Activated B cell treated with CpG ODN at 0.5 μM for 24 hours (primary cell): ENCODE results near the gene TMEM87B. TPM values are rescaled to one million over a fixed set of nuclear protein-coding genes. Genes with fewer than 3 reads are reported as not detected.

Source experiments
- ATAC-seq: fragments of 200-7000 bp; cut with Tn5 transposase; one replicate; pipeline ENCODE4 v1.10.0; 2021; ENCODE audit warnings: low read depth, mild to moderate bottlenecking, moderate library complexity
- CTCF ChIA-PET: fragments of 350-600 bp; sonication (Branson Sonifier 250); formaldehyde crosslinking; loops from one replicate; lab custom pipeline; 2021; ENCODE audit warnings: antibody characterized with exemption; lab: Charles Lee
- POLR2A ChIA-PET: fragments of 350-600 bp; sonication (Branson Sonifier 250); formaldehyde crosslinking; loops from one replicate; lab custom pipeline; 2021; ENCODE audit warnings: antibody characterized with exemption; lab: Charles Lee
- DNase-seq: peaks from one replicate; pipeline ENCODE4 v3.0.0; 2022
- H3K27ac Mint-ChIP-seq: one replicate; pipeline ENCODE4 v1.8.0; 2020; ENCODE audit warnings: mixed read lengths
- H3K27me3 Mint-ChIP-seq: one replicate; pipeline ENCODE4 v1.8.0; 2021; ENCODE audit warnings: mixed read lengths
- H3K36me3 Mint-ChIP-seq: one replicate; pipeline ENCODE4 v1.8.0; 2021; ENCODE audit warnings: low read depth, mixed read lengths
- H3K4me1 Mint-ChIP-seq: one replicate; pipeline ENCODE4 v1.8.0; 2021; ENCODE audit warnings: mixed read lengths
- H3K4me3 Mint-ChIP-seq: one replicate; pipeline ENCODE4 v1.8.0; 2020; ENCODE audit warnings: mild to moderate bottlenecking, mixed read lengths
- H3K9me3 Mint-ChIP-seq: one replicate; pipeline ENCODE4 v1.8.0; 2020; ENCODE audit warnings: mixed read lengths
- CTCF ChIP-seq: fragments of 200-600 bp; IDR thresholded peaks from one replicate; pipeline ENCODE4 v1.8.0; 2022; ENCODE audit warnings: antibody characterized with exemption, mild to moderate bottlenecking
- intact Hi-C: fragments of 100-400 bp; cut with micrococcal nuclease; formaldehyde crosslinking; loops from one replicate; pipeline ENCODE4 v1.15.1; 2024
- total RNA-seq: library from RNA; stranded (reverse); gene quantifications from 2 replicates; pipeline ENCODE4 v1.2.3, GENCODE V29; 2022

The TMEM87B gene
- total RNA-seq, 1 donor from 2014 or later: 19.8 TPM

GRCh38 chr2:112165296-112165695 is 110.2 kb downstream of the TMEM87B start:
- POLR2A ChIA-PET: no interaction called here
- DNase-seq (no peak), ATAC-seq (no peak)
- peaks cover 2% of the 10 kb centered on the region for H3K9me3 Mint-ChIP-seq
- CTCF ChIA-PET: no interaction called here
- intact Hi-C loops: no loop called here
- no peak overlapping the region for H3K4me3 Mint-ChIP-seq
- H3K36me3 Mint-ChIP-seq: no peaks in the 10 kb centered on the region
- TF ChIP-seq CTCF: no peak
- H3K27ac Mint-ChIP-seq: no peak overlapping the region
- H3K4me1 Mint-ChIP-seq: peaks cover 1% of the 10 kb centered on the region
- no peaks in the 10 kb centered on the region for H3K27me3 Mint-ChIP-seq

GRCh38 chr2:112166806-112167499 is 111.9 kb downstream of the TMEM87B start:
- intact Hi-C loops: no loop called here
- Mint-ChIP-seq H3K27me3 (no peaks in the 10 kb centered on the region), H3K27ac (no peak overlapping the region), H3K4me3 (no peak overlapping the region), H3K4me1 (no peaks in the 10 kb centered on the region), H3K9me3 (no peaks in the 10 kb centered on the region), H3K36me3 (no peaks in the 10 kb centered on the region)
- no peak for DNase-seq
- ChIA-PET POLR2A (no interaction called here), CTCF (no interaction called here)
- no peak for TF ChIP-seq CTCF
- no peak for ATAC-seq

GRCh38 chr2:112168422-112169124 is 113.5 kb downstream of the TMEM87B start:
- Mint-ChIP-seq H3K9me3 (no peaks in the 10 kb centered on the region), H3K4me3 (no peak overlapping the region), H3K27ac (no peak overlapping the region), H3K27me3 (no peaks in the 10 kb centered on the region), H3K36me3 (no peaks in the 10 kb centered on the region), H3K4me1 (no peaks in the 10 kb centered on the region)
- POLR2A ChIA-PET: no interaction called here
- ATAC-seq (no peak), DNase-seq (no peak)
- intact Hi-C loops: no loop called here
- CTCF ChIA-PET: no interaction called here
- no peak for TF ChIP-seq CTCF

Other genes with a start within 250 kb of the TMEM87B start
- gene ANAPC1, start 171.1 kb upstream of the TMEM87B start, total RNA-seq: 74.0 and 88.1 TPM in 2 replicates
- gene MERTK, start 156.7 kb upstream of the TMEM87B start, total RNA-seq: 0.22 TPM in 1 of 2 replicates, not detected in the other
- 0.31 and 0.71 TPM in 2 replicates for gene FBLN7, start 83.1 kb downstream of the TMEM87B start, total RNA-seq
- 17.2 and 25.7 TPM in 2 replicates for gene ZC3H8, start 199.8 kb downstream of the TMEM87B start, total RNA-seq
- 7.0 and 7.3 TPM in 2 replicates for gene ZC3H6, start 220.3 kb downstream of the TMEM87B start, total RNA-seq